K562 (cell line): Measurements from ENCODE around the gene OSCP1. TPM values are rescaled to one million over a fixed set of nuclear protein-coding genes. Genes with fewer than 3 reads are reported as not detected.
A peak's percentile ranks its signal among the peaks of the same experiment; 100 is the strongest.

Experiments
- CBX8 ChIP-seq: fragments of 200-600 bp; sonication (generic); IDR thresholded peaks from 2 replicates; pipeline ENCODE4 v1.6.1; 2012; ENCODE audit warnings: borderline replicate concordance, mixed run types, low read depth, mild to moderate bottlenecking, moderate library complexity, mixed read lengths, low read length, control low read depth, inconsistent platforms; ENCODE audit not compliant: poor library complexity, severe bottlenecking; ENCODE audit errors: extremely low read depth
- EZH2 ChIP-seq: IDR thresholded peaks from 2 replicates; pipeline ENCODE4 v1.6.1; 2012; ENCODE audit warnings: low read depth, mild to moderate bottlenecking, inconsistent platforms, low read length, borderline replicate concordance
- FOXO4 ChIP-seq: fragments of 450-650 bp; formaldehyde crosslinking; IDR thresholded peaks from 2 replicates; pipeline ENCODE4 v1.4.0; 2020; ENCODE audit warnings: mild to moderate bottlenecking, moderate library complexity
- MAFK ChIP-seq: IDR thresholded peaks from 2 replicates; pipeline ENCODE4 v1.6.1; 2011; ENCODE audit warnings: low read length, improper control_type of control experiment
- NR0B1 ChIP-seq: fragments of 450-650 bp; IDR thresholded peaks from one replicate; pipeline ENCODE4 v1.6.1; 2018; ENCODE audit warnings: mild to moderate bottlenecking, moderate library complexity; ENCODE audit not compliant: partially characterized antibody
- SMAD2 ChIP-seq: fragments of 150-350 bp; IDR thresholded peaks from 2 replicates; pipeline ENCODE4 v1.6.1; 2014; ENCODE audit warnings: low read depth, mild to moderate bottlenecking, low read length
- STAT5A ChIP-seq: IDR thresholded peaks from 2 replicates; pipeline ENCODE4 v1.6.1; 2012; ENCODE audit warnings: low read length, inconsistent platforms, borderline replicate concordance
- TAF9B ChIP-seq: fragments of 450-650 bp; IDR thresholded peaks from 2 replicates; pipeline ENCODE4 v1.6.1; 2018; ENCODE audit warnings: mild to moderate bottlenecking; ENCODE audit not compliant: partially characterized antibody
- ZNF316 ChIP-seq: fragments of 450-650 bp; IDR thresholded peaks from 2 replicates; pipeline ENCODE4 v1.6.1; 2016
- ZNF354B ChIP-seq: fragments of 250-450 bp; sonication (Bioruptor Pico); IDR thresholded peaks from 2 replicates; pipeline ENCODE4 v1.4.0; 2020
- ZNF436 ChIP-seq: fragments of 250-450, 450-650 bp; sonication (Bioruptor Pico); formaldehyde crosslinking; IDR thresholded peaks from 2 replicates; pipeline ENCODE4 v1.7.0; 2020; ENCODE audit warnings: mild to moderate bottlenecking
- ZNF511 ChIP-seq: sonication (generic); formaldehyde crosslinking; IDR thresholded peaks from 2 replicates; pipeline ENCODE4 v1.8.0; 2022; ENCODE audit warnings: mild to moderate bottlenecking, missing genetic modification reagents
- ZNF696 ChIP-seq: fragments of 250-450 bp; sonication (Bioruptor Pico); conservative IDR thresholded peaks from 2 replicates; pipeline ENCODE4 v1.4.0; 2020; ENCODE audit warnings: mild to moderate bottlenecking, moderate library complexity
- ZZZ3 ChIP-seq: fragments of 450-650 bp; IDR thresholded peaks from 2 replicates; pipeline ENCODE4 v1.6.1; 2016; ENCODE audit warnings: antibody characterized with exemption, mild to moderate bottlenecking, moderate library complexity
- polyA plus RNA-seq, 8 experiments: library from polyadenylated mRNA; depleted of rRNA in 4 of 8; stranded (reverse) in 5 of 8; unstranded in 3 of 8; fragments of >200 nt; fragmentation: Nextera tagmentation in 2 of 8; fragmentation: Illumina TruSeq in 1 of 8; extraction: Ambion mirVana in 2 of 8; extraction: Trizol in 1 of 8; gene quantifications; 2 replicates each; pipeline versions ENCODE4 v1.2.1 to v1.2.3, GENCODE V29; 2011 to 2014; ENCODE audit warnings: inconsistent platforms in 1 of 8, missing spikeins in 1 of 8
- total RNA-seq, 7 experiments: library from RNA; depleted of rRNA in 6 of 7; stranded (reverse); fragments of >200 nt in 6 of 7; fragmentation: Illumina TruSeq in 2 of 7; extraction: Trizol in 2 of 7; gene quantifications; 2 replicates each; pipeline versions ENCODE4 v1.2.1 to v1.2.3, GENCODE V29; 2011 to 2021; ENCODE audit warnings: low replicate concordance in 1 of 7
- TF ChIP-seq, protein P1 (sequence below): sonication (generic); formaldehyde crosslinking; IDR thresholded peaks from 2 replicates; pipeline ENCODE4 v1.4.0; 2020; ENCODE audit warnings: mild to moderate bottlenecking, missing genetic modification reagents
- TF ChIP-seq, protein P2 (sequence below): fragments of 250-450 bp; sonication (Bioruptor Pico); IDR thresholded peaks from 2 replicates; pipeline ENCODE4 v1.8.0; 2021; ENCODE audit warnings: mild to moderate bottlenecking, moderate library complexity
- TF ChIP-seq, protein P3 (sequence below), 2 experiments: IDR thresholded peaks; 2 replicates each; pipeline ENCODE4 v1.6.1; 2011; ENCODE audit warnings: borderline replicate concordance in 1 of 2, control low read depth in 1 of 2, low read depth in 1 of 2, low read length in 1 of 2, mild to moderate bottlenecking in 1 of 2, mixed read lengths in 1 of 2, moderate library complexity in 1 of 2; ENCODE audit not compliant: insufficient read depth in 1 of 2, insufficient read length in 1 of 2, poor library complexity in 1 of 2, severe bottlenecking in 1 of 2; ENCODE audit errors: extremely low read depth in 1 of 2

The OSCP1 gene
- total and polyA plus RNA-seq, 9 of the 15 experiments (the other 6 are each of a cell fraction or from before 2014, with no cell fraction given), result 0.15 to 0.40 (median 0.33) TPM; not detected in 5

GRCh38 chr1:36386265-36387140 is 63.7 kb downstream of the OSCP1 start (continued):
- TF ChIP-seq, protein P1, sequence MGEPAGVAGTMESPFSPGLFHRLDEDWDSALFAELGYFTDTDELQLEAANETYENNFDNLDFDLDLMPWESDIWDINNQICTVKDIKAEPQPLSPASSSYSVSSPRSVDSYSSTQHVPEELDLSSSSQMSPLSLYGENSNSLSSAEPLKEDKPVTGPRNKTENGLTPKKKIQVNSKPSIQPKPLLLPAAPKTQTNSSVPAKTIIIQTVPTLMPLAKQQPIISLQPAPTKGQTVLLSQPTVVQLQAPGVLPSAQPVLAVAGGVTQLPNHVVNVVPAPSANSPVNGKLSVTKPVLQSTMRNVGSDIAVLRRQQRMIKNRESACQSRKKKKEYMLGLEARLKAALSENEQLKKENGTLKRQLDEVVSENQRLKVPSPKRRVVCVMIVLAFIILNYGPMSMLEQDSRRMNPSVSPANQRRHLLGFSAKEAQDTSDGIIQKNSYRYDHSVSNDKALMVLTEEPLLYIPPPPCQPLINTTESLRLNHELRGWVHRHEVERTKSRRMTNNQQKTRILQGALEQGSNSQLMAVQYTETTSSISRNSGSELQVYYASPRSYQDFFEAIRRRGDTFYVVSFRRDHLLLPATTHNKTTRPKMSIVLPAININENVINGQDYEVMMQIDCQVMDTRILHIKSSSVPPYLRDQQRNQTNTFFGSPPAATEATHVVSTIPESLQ (CRISPR knock-in tag), result peak; percentile 86
- TF ChIP-seq ZNF436 (CRISPR knock-in tag), result peak; percentile 23; the same call in 1 of the 2 replicates
- TF ChIP-seq SMAD2, result no peak
- TF ChIP-seq TAF9B, result peak; percentile 99
- peak; percentile 67; the same call in 1 of the 2 replicates for TF ChIP-seq ZNF354B (CRISPR knock-in tag)
- no peak for TF ChIP-seq ZZZ3
- TF ChIP-seq NR0B1, result no peak
- TF ChIP-seq CBX8, result no peak
- TF ChIP-seq EZH2, result no peak
- TF ChIP-seq MAFK, result peak; percentile 87
- TF ChIP-seq ZNF696 (CRISPR knock-in tag), result no peak
- 0 out of 2 replicates have a peak, but pooled peaks have one; percentile 19 for TF ChIP-seq FOXO4 (CRISPR knock-in tag)
- TF ChIP-seq, protein P2, sequence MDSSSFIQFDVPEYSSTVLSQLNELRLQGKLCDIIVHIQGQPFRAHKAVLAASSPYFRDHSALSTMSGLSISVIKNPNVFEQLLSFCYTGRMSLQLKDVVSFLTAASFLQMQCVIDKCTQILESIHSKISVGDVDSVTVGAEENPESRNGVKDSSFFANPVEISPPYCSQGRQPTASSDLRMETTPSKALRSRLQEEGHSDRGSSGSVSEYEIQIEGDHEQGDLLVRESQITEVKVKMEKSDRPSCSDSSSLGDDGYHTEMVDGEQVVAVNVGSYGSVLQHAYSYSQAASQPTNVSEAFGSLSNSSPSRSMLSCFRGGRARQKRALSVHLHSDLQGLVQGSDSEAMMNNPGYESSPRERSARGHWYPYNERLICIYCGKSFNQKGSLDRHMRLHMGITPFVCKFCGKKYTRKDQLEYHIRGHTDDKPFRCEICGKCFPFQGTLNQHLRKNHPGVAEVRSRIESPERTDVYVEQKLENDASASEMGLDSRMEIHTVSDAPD (CRISPR knock-in tag), result peak; percentile 71; the same call in 1 of the 2 replicates
- TF ChIP-seq, protein P3, sequence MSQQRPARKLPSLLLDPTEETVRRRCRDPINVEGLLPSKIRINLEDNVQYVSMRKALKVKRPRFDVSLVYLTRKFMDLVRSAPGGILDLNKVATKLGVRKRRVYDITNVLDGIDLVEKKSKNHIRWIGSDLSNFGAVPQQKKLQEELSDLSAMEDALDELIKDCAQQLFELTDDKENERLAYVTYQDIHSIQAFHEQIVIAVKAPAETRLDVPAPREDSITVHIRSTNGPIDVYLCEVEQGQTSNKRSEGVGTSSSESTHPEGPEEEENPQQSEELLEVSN (IDR thresholded peaks at IDR 0.05; ENCODE audit: borderline replicate concordance in 1 of 2, extremely low read depth in 1 of 2, insufficient read depth in 1 of 2, insufficient read length in 1 of 2, low read depth in 1 of 2, low read length in 1 of 2, poor library complexity in 1 of 2, severe bottlenecking in 1 of 2), result peak; percentile 72 to 83
- TF ChIP-seq ZNF511, result peak; percentile 87
- TF ChIP-seq STAT5A, result peak; percentile 8; the same call in 1 of the 2 replicates
- peak; percentile 91 for TF ChIP-seq ZNF316
